ENCODE data around the gene VPS51.

DNA sequence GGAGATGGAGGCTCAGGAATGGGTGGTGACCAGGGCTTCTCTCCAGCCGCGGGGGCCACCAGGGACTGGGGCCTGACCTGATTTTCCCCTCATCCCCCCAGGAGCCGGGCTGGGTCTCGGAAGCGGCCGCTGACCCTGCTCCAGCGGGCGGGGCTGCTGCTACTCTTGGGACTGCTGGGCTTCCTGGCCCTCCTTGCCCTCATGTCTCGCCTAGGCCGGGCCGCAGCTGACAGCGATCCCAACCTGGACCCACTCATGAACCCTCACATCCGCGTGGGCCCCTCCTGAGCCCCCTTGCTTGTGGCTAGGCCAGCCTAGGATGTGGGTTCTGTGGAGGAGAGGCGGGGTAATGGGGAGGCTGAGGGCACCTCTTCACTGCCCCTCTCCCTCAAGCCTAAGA, 8.2 kb upstream of the VPS51 start:
- TF ChIP-seq POLR2AphosphoS5 (IDR thresholded peaks at IDR 0.05; ENCODE audit: low read length) (no peak), EP300 (IDR thresholded peaks at IDR 0.05; ENCODE audit: borderline replicate concordance in 1 of 2, control insufficient read depth in 1 of 2, low read depth in 2 of 2, low read length in 2 of 2) (no peak), KDM1A (IDR thresholded peaks at IDR 0.05; ENCODE audit: borderline replicate concordance) (no peak), CHD1 (IDR thresholded peaks at IDR 0.05; ENCODE audit: low read depth, low read length) (no peak), EGR1 (IDR thresholded peaks at IDR 0.05; ENCODE audit: borderline replicate concordance in 1 of 2, low read depth in 2 of 2, low read length in 2 of 2) (no peak), RCOR1 (conservative IDR thresholded peaks at IDR 0.05; ENCODE audit: low read depth, low read length) (no peak), POU2F2 (IDR thresholded peaks at IDR 0.05; ENCODE audit: borderline replicate concordance, low read depth, low read length) (no peak)
- TF ChIP-seq, protein P1, sequence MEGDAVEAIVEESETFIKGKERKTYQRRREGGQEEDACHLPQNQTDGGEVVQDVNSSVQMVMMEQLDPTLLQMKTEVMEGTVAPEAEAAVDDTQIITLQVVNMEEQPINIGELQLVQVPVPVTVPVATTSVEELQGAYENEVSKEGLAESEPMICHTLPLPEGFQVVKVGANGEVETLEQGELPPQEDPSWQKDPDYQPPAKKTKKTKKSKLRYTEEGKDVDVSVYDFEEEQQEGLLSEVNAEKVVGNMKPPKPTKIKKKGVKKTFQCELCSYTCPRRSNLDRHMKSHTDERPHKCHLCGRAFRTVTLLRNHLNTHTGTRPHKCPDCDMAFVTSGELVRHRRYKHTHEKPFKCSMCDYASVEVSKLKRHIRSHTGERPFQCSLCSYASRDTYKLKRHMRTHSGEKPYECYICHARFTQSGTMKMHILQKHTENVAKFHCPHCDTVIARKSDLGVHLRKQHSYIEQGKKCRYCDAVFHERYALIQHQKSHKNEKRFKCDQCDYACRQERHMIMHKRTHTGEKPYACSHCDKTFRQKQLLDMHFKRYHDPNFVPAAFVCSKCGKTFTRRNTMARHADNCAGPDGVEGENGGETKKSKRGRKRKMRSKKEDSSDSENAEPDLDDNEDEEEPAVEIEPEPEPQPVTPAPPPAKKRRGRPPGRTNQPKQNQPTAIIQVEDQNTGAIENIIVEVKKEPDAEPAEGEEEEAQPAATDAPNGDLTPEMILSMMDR (IDR thresholded peaks at IDR 0.05 in 2 of 3, conservative IDR thresholded peaks at IDR 0.05 in 1 of 3; ENCODE audit: control insufficient read depth in 2 of 3, extremely low read depth in 1 of 3, insufficient read depth in 1 of 3, low read depth in 3 of 3, low read length in 3 of 3) = no peak
- TF ChIP-seq, protein P2, sequence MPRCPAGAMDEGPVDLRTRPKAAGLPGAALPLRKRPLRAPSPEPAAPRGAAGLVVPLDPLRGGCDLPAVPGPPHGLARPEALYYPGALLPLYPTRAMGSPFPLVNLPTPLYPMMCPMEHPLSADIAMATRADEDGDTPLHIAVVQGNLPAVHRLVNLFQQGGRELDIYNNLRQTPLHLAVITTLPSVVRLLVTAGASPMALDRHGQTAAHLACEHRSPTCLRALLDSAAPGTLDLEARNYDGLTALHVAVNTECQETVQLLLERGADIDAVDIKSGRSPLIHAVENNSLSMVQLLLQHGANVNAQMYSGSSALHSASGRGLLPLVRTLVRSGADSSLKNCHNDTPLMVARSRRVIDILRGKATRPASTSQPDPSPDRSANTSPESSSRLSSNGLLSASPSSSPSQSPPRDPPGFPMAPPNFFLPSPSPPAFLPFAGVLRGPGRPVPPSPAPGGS (IDR thresholded peaks at IDR 0.05; ENCODE audit: borderline replicate concordance, insufficient read depth, low read depth, low read length, poor library complexity, severe bottlenecking) = no peak

Measured in GM12878 (cell line).